Uterus (tissue), 4 donors: ENCODE measurements around the gene PIK3R3. TPM values are rescaled to one million over a fixed set of nuclear protein-coding genes. Genes with fewer than 3 reads are reported as not detected.

ENCODE experiments used
- DNase-seq, 2 donors: peaks; one replicate each; pipeline ENCODE4 v3.0.0-alpha.2; 2019 to 2020
- H3K27ac ChIP-seq, 2 donors: fragments of 200-600 bp; sonication (generic); 1 replicate in 1 of 2; 2 replicates in 1 of 2; pipeline ENCODE4 v1.5.1; 2016 to 2018
- H3K27me3 ChIP-seq, 2 donors: fragments of 200-600 bp; sonication (generic); one replicate each; pipeline ENCODE4 v1.5.1; 2018 to 2019; ENCODE audit warnings: control low read depth in 1 of 2
- H3K36me3 ChIP-seq, 2 donors: fragments of 200-600 bp; sonication (generic); one replicate each; pipeline ENCODE4 v1.5.1; 2019; ENCODE audit warnings: control low read depth in 1 of 2
- H3K4me1 ChIP-seq, 2 donors: fragments of 200-600 bp; sonication (generic); one replicate each; pipeline ENCODE4 v1.5.1; 2018 to 2019; ENCODE audit warnings: control low read depth in 1 of 2
- H3K4me3 ChIP-seq, 2 donors: fragments of 200-600 bp; sonication (generic); 1 replicate in 1 of 2; 2 replicates in 1 of 2; pipeline ENCODE4 v1.5.1; 2018 to 2019; ENCODE audit warnings: mild to moderate bottlenecking in 1 of 2
- H3K9me3 ChIP-seq, 2 donors: fragments of 200-600 bp; sonication (generic); one replicate each; pipeline ENCODE4 v1.5.1; 2019; ENCODE audit warnings: control low read depth in 1 of 2
- POLR2A ChIP-seq, 2 donors: fragments of 450-650 bp; IDR thresholded peaks; one replicate each; pipeline ENCODE4 v1.6.1; 2016; ENCODE audit warnings: antibody characterized with exemption in 2 of 2, mild to moderate bottlenecking in 1 of 2, moderate library complexity in 1 of 2
- intact Hi-C: fragments of 100-400 bp; cut with DNase I; formaldehyde crosslinking; loops from one replicate; pipeline ENCODE4 v1.15.1; 2023; ENCODE audit warnings: low total_unique reads
- total RNA-seq, 4 donors: library from RNA; depleted of rRNA in 3 of 4; stranded (reverse); fragments of >200 nt in 3 of 4; gene quantifications; one replicate each; pipeline versions ENCODE4 v1.1.0 to v1.2.4, GENCODE V29; 2014 to 2023
- TF ChIP-seq, protein P1 (sequence below), 4 experiments: fragments of 200-600 bp in 2 of 4; fragments of 450-650 bp in 2 of 4; sonication (generic) in 2 of 4; IDR thresholded peaks; one replicate each; pipeline ENCODE4 v1.5.1; 2016 to 2019; ENCODE audit warnings: antibody characterized with exemption in 4 of 4, mild to moderate bottlenecking in 2 of 4, moderate library complexity in 1 of 4
- donor health status: DM: yes; HTN: yes; CAD: no.

Gene PIK3R3
- total RNA-seq, 4 donors from 2014 or later: 23.5 to 83.7 (median 38.3) TPM

- no peaks in the 10 kb centered on the region for H3K9me3 ChIP-seq
- no peak overlapping the region for H3K4me3 ChIP-seq
- H3K27me3 ChIP-seq: no peaks in the 10 kb centered on the region
- H3K27ac ChIP-seq: no peak overlapping the region
- intact Hi-C loops: no loop called here
- H3K4me1 ChIP-seq: no peaks in the 10 kb centered on the region
- DNase-seq: no peak
- TF ChIP-seq, protein P1, sequence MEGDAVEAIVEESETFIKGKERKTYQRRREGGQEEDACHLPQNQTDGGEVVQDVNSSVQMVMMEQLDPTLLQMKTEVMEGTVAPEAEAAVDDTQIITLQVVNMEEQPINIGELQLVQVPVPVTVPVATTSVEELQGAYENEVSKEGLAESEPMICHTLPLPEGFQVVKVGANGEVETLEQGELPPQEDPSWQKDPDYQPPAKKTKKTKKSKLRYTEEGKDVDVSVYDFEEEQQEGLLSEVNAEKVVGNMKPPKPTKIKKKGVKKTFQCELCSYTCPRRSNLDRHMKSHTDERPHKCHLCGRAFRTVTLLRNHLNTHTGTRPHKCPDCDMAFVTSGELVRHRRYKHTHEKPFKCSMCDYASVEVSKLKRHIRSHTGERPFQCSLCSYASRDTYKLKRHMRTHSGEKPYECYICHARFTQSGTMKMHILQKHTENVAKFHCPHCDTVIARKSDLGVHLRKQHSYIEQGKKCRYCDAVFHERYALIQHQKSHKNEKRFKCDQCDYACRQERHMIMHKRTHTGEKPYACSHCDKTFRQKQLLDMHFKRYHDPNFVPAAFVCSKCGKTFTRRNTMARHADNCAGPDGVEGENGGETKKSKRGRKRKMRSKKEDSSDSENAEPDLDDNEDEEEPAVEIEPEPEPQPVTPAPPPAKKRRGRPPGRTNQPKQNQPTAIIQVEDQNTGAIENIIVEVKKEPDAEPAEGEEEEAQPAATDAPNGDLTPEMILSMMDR (IDR thresholded peaks at IDR 0.05): no peak
- TF ChIP-seq POLR2A (IDR thresholded peaks at IDR 0.05): no peak
- H3K36me3 ChIP-seq: no peaks in the 10 kb centered on the region
Measured at GRCh38 chr1:46068525-46068924, 63.9 kb downstream of the PIK3R3 start.

GRCh38 chr1:46067652-46068051 is 64.8 kb downstream of the PIK3R3 start:
- H3K9me3 ChIP-seq: no peaks in the 10 kb centered on the region
- H3K4me3 ChIP-seq: no peak overlapping the region
- H3K27me3 ChIP-seq: no peaks in the 10 kb centered on the region
- intact Hi-C loops: no loop called here
- H3K36me3 ChIP-seq: no peaks in the 10 kb centered on the region
- H3K4me1 ChIP-seq: no peaks in the 10 kb centered on the region
- TF ChIP-seq, protein P1 (IDR thresholded peaks at IDR 0.05): no peak
- no peak for TF ChIP-seq POLR2A (IDR thresholded peaks at IDR 0.05)
- no peak for DNase-seq
- H3K27ac ChIP-seq: no peak overlapping the region

GRCh38 chr1:46065405-46065804 is 67.0 kb downstream of the PIK3R3 start:
- DNase-seq: no peak
- no peaks in the 10 kb centered on the region for H3K4me1 ChIP-seq
- intact Hi-C loops: no loop called here
- H3K27ac ChIP-seq: no peak overlapping the region
- H3K9me3 ChIP-seq: no peaks in the 10 kb centered on the region
- TF ChIP-seq, protein P1 (IDR thresholded peaks at IDR 0.05): no peak
- TF ChIP-seq POLR2A (IDR thresholded peaks at IDR 0.05): no peak
- no peaks in the 10 kb centered on the region for H3K27me3 ChIP-seq
- no peak overlapping the region for H3K4me3 ChIP-seq
- H3K36me3 ChIP-seq: no peaks in the 10 kb centered on the region

DNA sequence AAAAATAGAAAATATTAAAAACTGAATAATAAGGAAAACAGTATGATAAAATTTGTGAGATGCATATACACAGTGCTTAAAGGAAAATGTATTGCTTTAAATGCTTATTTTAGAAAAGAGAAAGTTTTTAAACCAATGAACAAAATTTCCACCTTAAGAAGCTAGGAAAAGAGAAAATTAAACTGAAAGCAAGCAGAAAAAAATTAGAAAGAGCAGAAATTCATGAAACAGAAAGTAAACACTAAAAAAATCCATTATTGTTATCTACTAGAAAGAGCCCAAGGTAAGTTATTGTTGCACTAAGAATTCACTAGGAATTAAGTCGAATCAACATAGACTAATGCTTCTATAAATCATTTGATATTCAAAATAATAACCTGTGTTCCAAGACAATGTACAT is 67.7 kb downstream of the PIK3R3 start:
- Histone ChIP-seq H3K36me3 (no peaks in the 10 kb centered on the region), H3K9me3 (no peaks in the 10 kb centered on the region), H3K27me3 (no peaks in the 10 kb centered on the region), H3K4me3 (no peak overlapping the region), H3K4me1 (no peaks in the 10 kb centered on the region), H3K27ac (no peak overlapping the region)
- no peak for DNase-seq
- intact Hi-C loops: no loop called here
- TF ChIP-seq, protein P1 (IDR thresholded peaks at IDR 0.05): no peak

DNA sequence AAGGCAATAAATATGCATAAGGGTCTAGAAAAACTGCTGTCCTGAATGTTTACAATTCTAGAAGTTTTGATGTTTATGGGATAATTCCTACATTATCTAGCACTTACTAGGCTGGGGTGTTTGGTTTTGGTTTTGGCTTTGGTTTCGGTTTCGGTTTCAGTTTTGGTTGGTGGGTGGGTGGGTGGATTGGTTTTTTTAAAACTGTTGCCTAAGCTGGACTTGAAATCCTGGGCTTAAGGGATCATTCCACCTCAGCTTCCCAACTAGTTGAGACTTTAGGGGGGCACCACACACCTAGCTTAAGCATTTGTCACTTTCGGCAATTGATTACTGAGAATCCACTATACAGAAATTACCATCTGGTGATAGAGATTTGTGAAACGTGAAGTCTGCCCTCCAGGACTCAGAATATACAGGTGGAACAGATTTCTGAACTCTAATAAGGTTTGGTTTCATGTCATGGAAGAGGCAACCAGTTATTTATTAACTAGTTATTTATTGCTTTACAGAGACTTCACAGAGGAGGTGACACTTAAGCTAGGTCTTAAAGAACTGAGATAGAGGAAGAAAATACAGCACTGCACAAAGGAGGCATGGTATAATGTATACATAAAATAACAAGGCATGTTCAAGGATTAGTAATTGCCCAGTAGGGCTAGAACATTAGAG is 69.6 kb downstream of the PIK3R3 start:
- Histone ChIP-seq H3K4me1 (no peaks in the 10 kb centered on the region), H3K27ac (no peak overlapping the region), H3K9me3 (no peaks in the 10 kb centered on the region), H3K27me3 (no peaks in the 10 kb centered on the region), H3K4me3 (no peak overlapping the region), H3K36me3 (no peaks in the 10 kb centered on the region)
- DNase-seq: no peak
- TF ChIP-seq, protein P1 (IDR thresholded peaks at IDR 0.05): no peak
- TF ChIP-seq POLR2A (IDR thresholded peaks at IDR 0.05): no peak
- intact Hi-C loops: no loop called here
